GM12892 (cell line): ENCODE results near the gene SEC16B.

Experiments
- POLR2A ChIP-seq: IDR thresholded peaks from 2 replicates; pipeline ENCODE4 v1.6.1; 2011; ENCODE audit warnings: low read depth, low read length, control low read depth
- POLR2AphosphoS5 ChIP-seq: IDR thresholded peaks from 2 replicates; pipeline ENCODE4 v1.6.1; 2011; ENCODE audit warnings: low read depth, low read length, control low read depth

DNA sequence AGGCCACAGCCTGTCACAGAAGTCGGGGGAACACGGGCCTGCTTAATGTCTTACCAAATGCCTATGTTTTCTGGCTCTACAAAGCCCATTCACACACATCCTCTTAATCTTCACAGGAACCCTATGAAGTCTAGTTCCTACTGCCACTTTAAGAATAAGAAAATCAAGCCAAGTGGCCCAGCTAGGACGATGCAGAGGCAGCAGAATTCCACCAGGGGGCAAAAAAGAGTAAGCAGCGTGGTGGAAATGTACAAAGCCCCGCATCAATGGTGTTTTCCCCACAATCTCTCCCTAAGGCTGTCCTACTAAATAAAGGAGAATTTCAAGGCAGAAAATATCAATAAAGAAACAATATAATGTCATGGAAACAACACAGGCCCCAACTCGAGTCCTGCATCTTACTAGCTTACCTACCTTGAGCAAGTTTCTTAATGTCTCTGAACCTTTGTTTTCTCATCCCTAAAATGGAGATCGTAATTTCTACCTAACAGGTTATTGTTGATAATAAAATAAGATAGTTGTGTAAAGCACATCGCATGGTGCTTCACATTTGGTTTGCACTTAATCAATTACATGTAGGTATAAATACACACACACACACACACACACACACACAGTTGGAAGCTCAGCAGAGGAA is 21.4 kb downstream of the SEC16B start:
- no peak for TF ChIP-seq POLR2A
- TF ChIP-seq POLR2AphosphoS5 = no peak
